K562 (cell line): Measurements from ENCODE around the gene C10orf143. TPM values are rescaled to one million over a fixed set of nuclear protein-coding genes. Genes with fewer than 3 reads are reported as not detected.

ENCODE experiments used
- ATAC-seq: fragments of 200-7000 bp; cut with Tn5 transposase; 3 replicates; pipeline ENCODE4 v1.9.1; 2020; ENCODE audit warnings: moderate library complexity
- BruUV-seq: library from RNA; stranded (reverse); fragments of 400-500 nt; replicated peaks from 2 replicates; lab custom pipeline; 2021; lab: Mats Ljungman, UMichigan
- CTCF ChIA-PET: fragments of 300-600 bp; formaldehyde crosslinking; extraction: SDS; loops from one replicate; lab custom pipeline; 2021; ENCODE audit warnings: low intra/inter-chr PET ratio; lab: Yijun Ruan, JAX
- POLR2A ChIA-PET: fragments of 300-600, 350-650 bp; sonication (Branson Sonifier 250); formaldehyde crosslinking; extraction: SDS; loops from one replicate; lab custom pipeline; 2021; ENCODE audit warnings: antibody characterized with exemption, inconsistent platforms; lab: Yijun Ruan, JAX
- DNase-seq, 4 experiments: peaks; one replicate each; pipeline versions ENCODE4 v3.0.0 to v3.0.0-alpha.2; 2011 to 2018; ENCODE audit warnings: low spot score in 3 of 4, mixed read lengths in 3 of 4; ENCODE audit errors: extremely low read depth in 1 of 4
- FAIRE-seq: peaks from 2 replicates; lab custom pipeline; 2011; peaks lifted over from hg19 to GRCh38; lab: Jason Lieb, UNC
- H2AFZ ChIP-seq: 2 replicates; pipeline ENCODE4 v1.6.0; 2011; ENCODE audit warnings: low read depth, low read length, control low read depth, inconsistent platforms
- H3K27ac ChIP-seq: fragments of 200-600 bp; 3 replicates; pipeline ENCODE4 v1.8.0; 2011; ENCODE audit warnings: low read depth, mild to moderate bottlenecking, control low read depth, inconsistent platforms, low read length, moderate library complexity, mixed read lengths; ENCODE audit errors: extremely low read depth
- H3K27me3 ChIP-seq, 2 experiments: fragments of 300-600 bp in 1 of 2; 2 replicates in 1 of 2; 3 replicates in 1 of 2; pipeline versions ENCODE4 v1.6.0 to v1.8.0; 2011; ENCODE audit warnings: inconsistent platforms in 2 of 2, low read length in 2 of 2, mild to moderate bottlenecking in 1 of 2, mixed read lengths in 1 of 2, moderate library complexity in 1 of 2; ENCODE audit not compliant: control insufficient read depth in 2 of 2, insufficient read depth in 2 of 2
- H3K36me3 ChIP-seq: fragments of 300-600 bp; 3 replicates; pipeline ENCODE4 v1.8.0; 2011; ENCODE audit warnings: mild to moderate bottlenecking, low read length, inconsistent platforms; ENCODE audit not compliant: control insufficient read depth, insufficient read depth
- H3K4me1 ChIP-seq, 2 experiments: fragments of 200-600 bp in 1 of 2; replicated peaks in 1 of 2; 2 replicates in 1 of 2; 3 replicates in 1 of 2; pipeline versions ENCODE4 v1.5.1 to v1.8.0; 2011; ENCODE audit warnings: inconsistent platforms in 2 of 2, low read length in 2 of 2, mild to moderate bottlenecking in 1 of 2, mixed read lengths in 1 of 2, moderate library complexity in 1 of 2; ENCODE audit not compliant: control insufficient read depth in 2 of 2, insufficient read depth in 2 of 2
- H3K4me2 ChIP-seq: 2 replicates; pipeline ENCODE4 v1.6.1; 2011; ENCODE audit warnings: low read length, control low read depth, inconsistent platforms, mixed read lengths; ENCODE audit not compliant: insufficient read depth
- H3K4me3 ChIP-seq: fragments of 200-600 bp; sonication (generic), shearing (Covaris generic); 2 replicates; pipeline ENCODE4 v1.5.1; 2016; ENCODE audit warnings: control low read depth, inconsistent platforms
- H3K79me2 ChIP-seq: fragments of 200-600 bp; 3 replicates; pipeline ENCODE4 v1.8.0; 2011; ENCODE audit warnings: low read length, inconsistent platforms; ENCODE audit not compliant: control insufficient read depth, insufficient read depth
- H3K9ac ChIP-seq, 2 experiments: 2 replicates each; pipeline versions ENCODE4 v1.6.0 to v1.6.1; 2011; ENCODE audit warnings: low read depth in 2 of 2, low read length in 2 of 2, control low read depth in 1 of 2, inconsistent platforms in 1 of 2, mild to moderate bottlenecking in 1 of 2, mixed read lengths in 1 of 2; ENCODE audit not compliant: insufficient read depth in 1 of 2
- H3K9me1 ChIP-seq: one replicate; pipeline ENCODE4 v1.6.0; 2011; ENCODE audit warnings: inconsistent platforms, mild to moderate bottlenecking, low read length, moderate library complexity; ENCODE audit not compliant: control insufficient read depth, insufficient read depth
- H3K9me3 ChIP-seq: replicated peaks from 2 replicates; pipeline ENCODE4 v1.5.1; 2011; ENCODE audit warnings: low read depth, low read length, inconsistent platforms; ENCODE audit not compliant: control insufficient read depth, insufficient read depth
- H4K20me1 ChIP-seq: replicated peaks from 2 replicates; pipeline ENCODE4 v1.6.1; 2011; ENCODE audit warnings: low read length, inconsistent platforms, mixed read lengths; ENCODE audit not compliant: control insufficient read depth, insufficient read depth
- CAMTA2 ChIP-seq: fragments of 250-450 bp; sonication (Bioruptor Pico); conservative IDR thresholded peaks from 2 replicates; pipeline ENCODE4 v1.5.1; 2022
- CREM ChIP-seq: IDR thresholded peaks from 2 replicates; pipeline ENCODE4 v1.6.1; 2014; ENCODE audit warnings: antibody characterized with exemption, low read depth
- DACH1 ChIP-seq: fragments of 450-650 bp; IDR thresholded peaks from 2 replicates; pipeline ENCODE4 v1.6.1; 2018; ENCODE audit not compliant: partially characterized antibody
- ELF4 ChIP-seq: fragments of 450-650 bp; formaldehyde crosslinking; IDR thresholded peaks from 2 replicates; pipeline ENCODE4 v1.4.0; 2022; ENCODE audit warnings: missing genetic modification characterization
- GABPB2 ChIP-seq: fragments of 250-450 bp; sonication (Bioruptor Pico); conservative IDR thresholded peaks from 2 replicates; pipeline ENCODE4 v1.5.1; 2021; ENCODE audit warnings: mild to moderate bottlenecking
- GMEB1 ChIP-seq: fragments of 250-450 bp; sonication (Bioruptor Pico); IDR thresholded peaks from 2 replicates; pipeline ENCODE4 v1.4.0; 2020; ENCODE audit warnings: mild to moderate bottlenecking
- ILF3 ChIP-seq: fragments of 450-650 bp; IDR thresholded peaks from 2 replicates; pipeline ENCODE4 v1.6.1; 2018; ENCODE audit warnings: antibody characterized with exemption, mild to moderate bottlenecking, moderate library complexity, borderline replicate concordance
- PBX2 ChIP-seq, 2 experiments: IDR thresholded peaks in 1 of 2; conservative IDR thresholded peaks in 1 of 2; 2 replicates each; pipeline ENCODE4 v1.6.1; 2016; ENCODE audit warnings: low read depth in 2 of 2, mild to moderate bottlenecking in 1 of 2, missing compliant biosample characterization in 1 of 2, missing genetic modification characterization in 1 of 2, moderate library complexity in 1 of 2
- SMAD1 ChIP-seq: fragments of 150-350 bp; IDR thresholded peaks from 2 replicates; pipeline ENCODE4 v1.6.1; 2014; ENCODE audit warnings: low read length, low read depth; ENCODE audit not compliant: partially characterized antibody
- SRSF7 ChIP-seq: fragments of 200-400 bp; formaldehyde crosslinking; optimal IDR thresholded peaks from 2 replicates; pipeline ENCODE3; 2017; ENCODE audit warnings: mild to moderate bottlenecking, low read depth, low read length
- TCF15 ChIP-seq: fragments of 250-450 bp; sonication (Bioruptor Pico); IDR thresholded peaks from 2 replicates; pipeline ENCODE4 v1.8.0; 2022; ENCODE audit warnings: moderate library complexity, mild to moderate bottlenecking, inconsistent platforms
- ZBTB8A ChIP-seq: fragments of 450-650 bp; IDR thresholded peaks from 2 replicates; pipeline ENCODE4 v1.6.1; 2018; ENCODE audit warnings: mild to moderate bottlenecking, moderate library complexity; ENCODE audit not compliant: partially characterized antibody
- ZNF146 ChIP-seq: IDR thresholded peaks from one replicate; pipeline ENCODE4 v1.6.1; 2018; ENCODE audit warnings: missing compliant biosample characterization; ENCODE audit not compliant: unreplicated experiment
- ZNF280B ChIP-seq: fragments of 250-450 bp; sonication (Bioruptor Pico); IDR thresholded peaks from 2 replicates; pipeline ENCODE4 v1.5.1; 2021; ENCODE audit warnings: mild to moderate bottlenecking
- ZNF354B ChIP-seq: fragments of 250-450 bp; sonication (Bioruptor Pico); IDR thresholded peaks from 2 replicates; pipeline ENCODE4 v1.4.0; 2020
- WGBS: fragments of 100-300 bp; shearing (Covaris generic); methylation state at CpG from one replicate; pipeline ENCODE4 v1.1.6; 2016; ENCODE audit warnings: low coverage, mixed read lengths; ENCODE audit not compliant: insufficient coverage; ENCODE audit errors: missing lambda C conversion rate; 5-methylcytosine and 5-hydroxymethylcytosine counted together
- in situ Hi-C: fragments of 300-500 bp; cut with MboI; formaldehyde crosslinking; loops from 4 replicates; pipeline ENCODE4 v1.15.0; 2018; ENCODE audit warnings: inconsistent platforms, mixed read lengths
- intact Hi-C: fragments of 100-400 bp; cut with micrococcal nuclease; formaldehyde crosslinking; loops from 2 replicates; pipeline ENCODE4 v1.14.2; 2022
- polyA plus RNA-seq, 8 experiments: library from polyadenylated mRNA; depleted of rRNA in 4 of 8; stranded (reverse) in 5 of 8; unstranded in 3 of 8; fragments of >200 nt; fragmentation: Nextera tagmentation in 2 of 8; fragmentation: Illumina TruSeq in 1 of 8; extraction: Ambion mirVana in 2 of 8; extraction: Trizol in 1 of 8; gene quantifications; 2 replicates each; pipeline versions ENCODE4 v1.2.1 to v1.2.3, GENCODE V29; 2011 to 2014; ENCODE audit warnings: inconsistent platforms in 1 of 8, missing spikeins in 1 of 8
- total RNA-seq, 7 experiments: library from RNA; depleted of rRNA in 6 of 7; stranded (reverse); fragments of >200 nt in 6 of 7; fragmentation: Illumina TruSeq in 2 of 7; extraction: Trizol in 2 of 7; gene quantifications; 2 replicates each; pipeline versions ENCODE4 v1.2.1 to v1.2.3, GENCODE V29; 2011 to 2021; ENCODE audit warnings: low replicate concordance in 1 of 7

Gene C10orf143
- total and polyA plus RNA-seq, 9 of the 15 experiments (the other 6 are each of a cell fraction or from before 2014, with no cell fraction given) = 0.07 to 0.42 (median 0.25) TPM; not detected in 2

- intact Hi-C loops = loop anchor here (10.0 kb wide), 1 partner anchor 66 kb away; no protein-coding TSS in a partner anchor
- Histone ChIP-seq H3K79me2 (peaks cover 13% of the 10 kb centered on the region; the same call in 2 of the 3 replicates), H3K27me3 (no peaks in the 10 kb centered on the region), H2AFZ (no peak overlapping the region), H3K36me3 (no peaks in the 10 kb centered on the region), H3K9ac (peak overlapping the region in 1 of 2 experiments; percentile 68; a peak in 2 of 4 replicates), H4K20me1 (no peaks in the 10 kb centered on the region), H3K27ac (no peak overlapping the region), H3K4me1 (peaks cover 3 to 24% of the 10 kb centered on the region in 2 experiments; a peak in 3 of 5 replicates), H3K9me1 (peaks cover 4% of the 10 kb centered on the region), H3K9me3 (no peaks in the 10 kb centered on the region), H3K4me2 (peak overlapping the region; percentile 100), H3K4me3 (peak overlapping the region; percentile 68)
- DNase-seq (peak in 1 of 4 experiments; percentile 1), FAIRE-seq (no peak), ATAC-seq (no peak)
- CTCF ChIA-PET = no interaction called here
- POLR2A ChIA-PET = interaction anchor here (1.0 kb wide), 1 partner anchor 28 kb away, joined by 3 read pairs; no protein-coding TSS in a partner anchor
- WGBS = 66% methylated on average over 3 of the region's 6 CpGs
- in situ Hi-C loops = loop anchor here (25.0 kb wide), 1 partner anchor 1522 kb away; no protein-coding TSS in a partner anchor
- BruUV-seq = no TSS peak
- TF ChIP-seq GABPB2 = no peak
- TF ChIP-seq ELF4 (CRISPR knock-in tag) = no peak
- TF ChIP-seq ZBTB8A = no peak
- no peak for TF ChIP-seq GMEB1 (CRISPR knock-in tag)
- TF ChIP-seq CREM = no peak
- no peak for TF ChIP-seq ZNF280B
- TF ChIP-seq CAMTA2 (CRISPR knock-in tag) = no peak
- TF ChIP-seq SMAD1 = no peak
- no peak for TF ChIP-seq ILF3
- no peak for TF ChIP-seq TCF15
- no peak for TF ChIP-seq DACH1
- no peak for TF ChIP-seq ZNF354B
- TF ChIP-seq SRSF7 = no peak
- TF ChIP-seq ZNF146 (CRISPR knock-in tag) = no peak
- TF ChIP-seq PBX2 (CRISPR knock-in tag; IDR thresholded peaks at IDR 0.05; ENCODE audit: low read depth) = no peak
- TF ChIP-seq PBX2 (tag; conservative IDR thresholded peaks at IDR 0.05; ENCODE audit: low read depth) = no peak
Measured at GRCh38 chr10:130108934-130109604, 1.6 kb downstream of the C10orf143 start.
